Hepatocyte (in vitro differentiated cells): Measurements from ENCODE around the gene DYSF. TPM values are rescaled to one million over a fixed set of nuclear protein-coding genes. Genes with fewer than 3 reads are reported as not detected.

Experiments used
- DNase-seq: peaks from one replicate; pipeline ENCODE4 v3.0.0-alpha.2; 2016; ENCODE audit warnings: low spot score
- H2AFZ ChIP-seq: fragments of 200-600 bp; sonication (generic); 2 replicates; pipeline ENCODE4 v1.6.0; 2016; ENCODE audit warnings: antibody characterized with exemption, mild to moderate bottlenecking
- H3K27ac ChIP-seq: fragments of 200-600 bp; sonication (generic); 2 replicates; pipeline ENCODE4 v1.5.1; 2016; ENCODE audit warnings: mild to moderate bottlenecking
- H3K27me3 ChIP-seq: fragments of 200-600 bp; sonication (generic); 2 replicates; pipeline ENCODE4 v1.6.1; 2016
- H3K36me3 ChIP-seq: fragments of 200-600 bp; sonication (generic); replicated peaks from 2 replicates; pipeline ENCODE4 v1.5.1; 2016; ENCODE audit warnings: low read depth; ENCODE audit not compliant: insufficient read depth
- H3K4me1 ChIP-seq: fragments of 200-600 bp; sonication (generic); 2 replicates; pipeline ENCODE4 v1.5.1; 2016; ENCODE audit warnings: mild to moderate bottlenecking, moderate library complexity; ENCODE audit not compliant: insufficient read depth
- H3K4me2 ChIP-seq: fragments of 200-600 bp; sonication (generic); 2 replicates; pipeline ENCODE4 v1.6.0; 2016
- H3K4me3 ChIP-seq: fragments of 200-600 bp; sonication (generic); 2 replicates; pipeline ENCODE4 v1.5.1; 2016; ENCODE audit warnings: mild to moderate bottlenecking
- H3K79me2 ChIP-seq: fragments of 200-600 bp; sonication (generic); 2 replicates; pipeline ENCODE4 v1.6.0; 2017; ENCODE audit warnings: mild to moderate bottlenecking
- H3K9me2 ChIP-seq: fragments of 200-600 bp; sonication (generic); replicated peaks from 2 replicates; pipeline ENCODE4 v1.6.0; 2017; ENCODE audit warnings: mild to moderate bottlenecking; ENCODE audit not compliant: insufficient read depth
- H3K9me3 ChIP-seq: fragments of 200-600 bp; sonication (generic); 2 replicates; pipeline ENCODE4 v1.5.1; 2016; ENCODE audit warnings: low read depth, mild to moderate bottlenecking
- H4K20me1 ChIP-seq: fragments of 200-600 bp; sonication (generic); 2 replicates; pipeline ENCODE4 v1.6.0; 2016; ENCODE audit warnings: mild to moderate bottlenecking; ENCODE audit not compliant: insufficient read depth, poor library complexity, severe bottlenecking
- EZH2 ChIP-seq: fragments of 200-600 bp; sonication (generic); IDR thresholded peaks from 2 replicates; pipeline ENCODE4 v1.6.1; 2016; ENCODE audit warnings: antibody characterized with exemption, mild to moderate bottlenecking, borderline replicate concordance
- EZH2phosphoT487 ChIP-seq: fragments of 200-600 bp; sonication (generic); IDR thresholded peaks from one replicate; pipeline ENCODE4 v1.6.1; 2018; ENCODE audit warnings: antibody characterized with exemption, mild to moderate bottlenecking, low read depth, moderate library complexity; ENCODE audit not compliant: unreplicated experiment, severe bottlenecking
- WGBS: methylation state at CpG from one replicate; pipeline ENCODE4 v1.1.6; 2016; ENCODE audit warnings: low lambda C conversion rate; ENCODE audit errors: missing lambda C conversion rate; 5-methylcytosine and 5-hydroxymethylcytosine counted together
- polyA plus RNA-seq: library from polyadenylated mRNA; unstranded; fragments of >200 nt; fragmentation: Nextera tagmentation; extraction: Ambion mirVana; gene quantifications from 2 replicates; pipeline ENCODE4 v1.2.1, GENCODE V29; 2016
- total RNA-seq: library from RNA; depleted of rRNA; stranded (reverse); fragments of >200 nt; gene quantifications from 2 replicates; pipeline ENCODE4 v1.2.3, GENCODE V29; 2014
- TF ChIP-seq, protein P1 (sequence below): fragments of 200-600 bp; sonication (generic); IDR thresholded peaks from 2 replicates; pipeline ENCODE4 v1.5.1; 2016; ENCODE audit warnings: antibody characterized with exemption, mild to moderate bottlenecking; ENCODE audit not compliant: poor library complexity

DYSF gene
- total and polyA plus RNA-seq, 2 experiments from 2014 or later, result 0.25 to 0.90 TPM

- no peak overlapping the region for H3K27ac ChIP-seq
- H3K4me1 ChIP-seq, result peaks cover 13% of the 10 kb centered on the region
- H3K36me3 ChIP-seq, result no peaks in the 10 kb centered on the region
- H3K27me3 ChIP-seq, result peaks cover 1% of the 10 kb centered on the region
- H3K9me2 ChIP-seq, result no peaks in the 10 kb centered on the region
- no peak overlapping the region for H2AFZ ChIP-seq
- H3K4me3 ChIP-seq, result no peak overlapping the region
- no peak for DNase-seq
- no peaks in the 10 kb centered on the region for H3K9me3 ChIP-seq
- no peak overlapping the region for H3K4me2 ChIP-seq
- no peaks in the 10 kb centered on the region for H3K79me2 ChIP-seq
- TF ChIP-seq EZH2, result no peak
- no peak for TF ChIP-seq EZH2phosphoT487
- TF ChIP-seq, protein P1, sequence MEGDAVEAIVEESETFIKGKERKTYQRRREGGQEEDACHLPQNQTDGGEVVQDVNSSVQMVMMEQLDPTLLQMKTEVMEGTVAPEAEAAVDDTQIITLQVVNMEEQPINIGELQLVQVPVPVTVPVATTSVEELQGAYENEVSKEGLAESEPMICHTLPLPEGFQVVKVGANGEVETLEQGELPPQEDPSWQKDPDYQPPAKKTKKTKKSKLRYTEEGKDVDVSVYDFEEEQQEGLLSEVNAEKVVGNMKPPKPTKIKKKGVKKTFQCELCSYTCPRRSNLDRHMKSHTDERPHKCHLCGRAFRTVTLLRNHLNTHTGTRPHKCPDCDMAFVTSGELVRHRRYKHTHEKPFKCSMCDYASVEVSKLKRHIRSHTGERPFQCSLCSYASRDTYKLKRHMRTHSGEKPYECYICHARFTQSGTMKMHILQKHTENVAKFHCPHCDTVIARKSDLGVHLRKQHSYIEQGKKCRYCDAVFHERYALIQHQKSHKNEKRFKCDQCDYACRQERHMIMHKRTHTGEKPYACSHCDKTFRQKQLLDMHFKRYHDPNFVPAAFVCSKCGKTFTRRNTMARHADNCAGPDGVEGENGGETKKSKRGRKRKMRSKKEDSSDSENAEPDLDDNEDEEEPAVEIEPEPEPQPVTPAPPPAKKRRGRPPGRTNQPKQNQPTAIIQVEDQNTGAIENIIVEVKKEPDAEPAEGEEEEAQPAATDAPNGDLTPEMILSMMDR, result no peak
- no peaks in the 10 kb centered on the region for H4K20me1 ChIP-seq
- WGBS, result 88% methylated on average over 8 of the region's 8 CpGs
Observed at GRCh38 chr2:71599038-71599437, 145.7 kb downstream of the DYSF start.

- H3K4me1 ChIP-seq, result peaks cover 13% of the 10 kb centered on the region
- no peak overlapping the region for H3K4me3 ChIP-seq
- no peak overlapping the region for H2AFZ ChIP-seq
- 96% methylated on average over 13 of the region's 13 CpGs for WGBS
- H3K9me2 ChIP-seq, result no peaks in the 10 kb centered on the region
- no peaks in the 10 kb centered on the region for H3K79me2 ChIP-seq
- H3K36me3 ChIP-seq, result no peaks in the 10 kb centered on the region
- TF ChIP-seq EZH2, result no peak
- TF ChIP-seq, protein P1, result no peak
- no peak overlapping the region for H3K4me2 ChIP-seq
- DNase-seq, result no peak
- peaks cover 5% of the 10 kb centered on the region for H3K27me3 ChIP-seq
- no peaks in the 10 kb centered on the region for H3K9me3 ChIP-seq
- no peaks in the 10 kb centered on the region for H4K20me1 ChIP-seq
- H3K27ac ChIP-seq, result no peak overlapping the region
Observed at GRCh38 chr2:71599646-71600236, 146.4 kb downstream of the DYSF start.

- no peaks in the 10 kb centered on the region for H4K20me1 ChIP-seq
- H3K9me2 ChIP-seq, result no peaks in the 10 kb centered on the region
- no peak for DNase-seq
- peaks cover 5% of the 10 kb centered on the region for H3K27me3 ChIP-seq
- H3K79me2 ChIP-seq, result no peaks in the 10 kb centered on the region
- H3K27ac ChIP-seq, result no peak overlapping the region
- no peak overlapping the region for H3K4me2 ChIP-seq
- 83% methylated on average over 9 of the region's 9 CpGs for WGBS
- no peak overlapping the region for H2AFZ ChIP-seq
- TF ChIP-seq EZH2 (no peak), EZH2phosphoT487 (no peak)
- TF ChIP-seq, protein P1, result no peak
- H3K36me3 ChIP-seq, result no peaks in the 10 kb centered on the region
- peaks cover 8% of the 10 kb centered on the region for H3K4me1 ChIP-seq
- H3K4me3 ChIP-seq, result no peak overlapping the region
- no peaks in the 10 kb centered on the region for H3K9me3 ChIP-seq
Observed at GRCh38 chr2:71600555-71600954, 147.2 kb downstream of the DYSF start.
